Hepatocyte (in vitro differentiated cells): ENCODE results near the gene SLC25A22.

Experiments used
- CTCF ChIP-seq: fragments of 200-600 bp; sonication (generic); IDR thresholded peaks from 2 replicates; pipeline ENCODE4 v1.5.1; 2016; ENCODE audit warnings: antibody characterized with exemption, mild to moderate bottlenecking; ENCODE audit not compliant: poor library complexity
- EZH2 ChIP-seq: fragments of 200-600 bp; sonication (generic); IDR thresholded peaks from 2 replicates; pipeline ENCODE4 v1.6.1; 2016; ENCODE audit warnings: antibody characterized with exemption, mild to moderate bottlenecking, borderline replicate concordance

- TF ChIP-seq CTCF (no peak), EZH2 (no peak)
Observed at GRCh38 chr11:819129-819931, 21.2 kb upstream of the SLC25A22 start.
